Myocyte (in vitro differentiated cells): ENCODE measurements around the gene CHRNA3. TPM values are rescaled to one million over a fixed set of nuclear protein-coding genes. Genes with fewer than 3 reads are reported as not detected.

ENCODE experiments used
- DNase-seq: peaks from one replicate; pipeline ENCODE4 v3.0.0-alpha.2; 2012; ENCODE audit warnings: low read depth
- total RNA-seq: library from RNA; depleted of rRNA; stranded (reverse); fragments of >200 nt; gene quantifications from 2 replicates; pipeline ENCODE4 v1.2.3, GENCODE V29; 2014

Gene CHRNA3
- total RNA-seq, 1 donor from 2014 or later = 0.45 TPM

DNA sequence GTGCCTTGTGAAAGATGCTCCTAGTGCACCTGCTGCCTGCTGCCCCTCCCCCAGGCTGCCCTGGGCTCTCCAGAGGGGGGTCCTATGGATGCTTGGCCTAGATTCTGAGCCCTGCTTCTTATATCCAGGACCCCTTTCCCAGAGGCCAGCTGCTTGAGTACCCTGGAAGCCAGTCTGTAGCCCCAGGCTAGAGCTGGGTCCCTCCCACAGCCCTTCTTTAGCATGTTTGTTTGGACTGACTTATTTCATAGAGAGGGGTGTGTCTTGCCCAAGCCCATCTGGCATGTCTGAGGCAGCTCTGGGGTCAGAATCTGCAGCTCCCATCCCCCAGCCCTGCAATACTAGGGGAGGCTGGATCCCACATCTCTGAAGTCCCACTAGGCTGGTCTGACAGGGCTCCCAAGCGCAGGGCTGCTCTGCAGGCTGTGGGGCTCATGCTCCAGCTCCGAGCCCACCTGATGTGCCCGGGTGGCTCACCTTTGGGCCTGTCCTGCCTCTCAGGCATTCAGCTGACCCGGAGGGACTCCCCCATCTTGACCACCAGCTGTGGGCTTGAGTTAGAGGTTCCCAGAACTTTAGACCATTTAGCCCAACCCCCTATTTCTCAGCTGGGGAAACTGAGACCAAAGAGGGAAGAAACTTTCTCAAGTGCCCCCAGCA lies 17.1 kb upstream of the CHRNA3 start:
- DNase-seq = no peak

GRCh38 chr15:78636378-78636859 lies 15.6 kb upstream of the CHRNA3 start:
- DNase-seq = no peak

DNA sequence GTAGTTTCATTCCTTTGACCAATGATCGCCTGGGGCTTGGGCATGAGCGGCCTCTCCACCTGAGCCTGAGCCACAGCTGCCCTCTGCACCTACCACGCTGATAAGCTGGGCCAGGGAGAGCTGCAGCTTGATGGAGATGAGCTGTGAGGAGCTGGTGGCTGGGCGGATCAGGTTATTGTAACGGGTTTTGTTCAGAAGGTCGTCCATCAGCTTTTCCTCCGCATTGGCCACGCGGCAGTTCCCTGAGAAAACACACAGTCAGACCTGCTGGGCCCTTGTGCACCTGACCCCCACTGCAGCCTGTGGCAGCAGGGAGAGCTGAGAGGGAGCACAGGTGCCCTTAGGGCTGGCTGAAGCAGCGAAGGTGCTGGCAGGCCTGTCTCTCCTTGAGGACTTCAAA lies 14.6 kb upstream of the CHRNA3 start:
- no peak for DNase-seq

GRCh38 chr15:78634210-78635145 lies 13.7 kb upstream of the CHRNA3 start:
- no peak for DNase-seq

GRCh38 chr15:78633348-78633747 lies 12.6 kb upstream of the CHRNA3 start:
- no peak for DNase-seq

- DNase-seq = no peak
Observed at GRCh38 chr15:78630886-78631633, 10.3 kb upstream of the CHRNA3 start.

- DNase-seq = no peak
Observed at GRCh38 chr15:78629716-78630065, 8.9 kb upstream of the CHRNA3 start.

- DNase-seq = no peak
Observed at GRCh38 chr15:78629031-78629715, 8.4 kb upstream of the CHRNA3 start.

DNA sequence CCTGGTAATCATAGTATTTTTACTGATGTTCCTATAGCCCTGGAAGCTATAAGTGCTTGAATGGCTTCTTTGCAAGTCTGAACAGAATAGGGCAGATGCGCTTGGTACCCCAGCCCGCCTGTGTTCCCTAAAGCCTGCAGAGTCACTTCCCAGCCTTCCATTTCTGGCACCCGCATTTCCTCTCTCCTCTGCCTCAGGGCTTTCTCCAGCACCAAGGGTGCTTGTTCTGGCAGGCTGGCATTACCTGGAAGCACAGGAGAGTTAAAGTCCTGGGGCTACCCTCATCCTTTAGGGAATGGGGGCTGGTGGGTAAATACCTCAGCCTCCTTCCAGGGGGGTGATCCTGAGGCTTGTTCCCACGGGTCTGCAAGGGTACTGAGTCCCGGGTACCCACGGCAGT lies 7.4 kb upstream of the CHRNA3 start:
- DNase-seq = no peak

DNA sequence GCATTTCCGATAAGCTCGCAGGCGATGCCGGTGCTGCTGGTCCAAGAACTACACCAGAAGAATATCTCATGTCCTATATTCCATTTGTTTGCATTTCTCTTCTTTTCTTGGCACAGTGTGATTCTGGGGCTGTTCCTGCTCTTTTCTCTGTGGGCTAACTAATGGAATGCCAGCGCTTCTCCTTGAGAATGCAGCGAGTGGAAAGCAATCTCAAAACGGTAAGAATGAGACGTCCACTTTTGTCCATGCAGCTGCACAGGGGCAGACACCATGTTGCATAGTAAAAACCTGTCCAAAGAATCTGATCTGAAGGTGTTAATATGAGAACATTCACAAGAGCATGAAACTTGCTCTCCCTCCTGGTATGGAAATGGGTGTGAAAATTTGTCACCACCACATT lies 6.6 kb upstream of the CHRNA3 start:
- no peak for DNase-seq

DNA sequence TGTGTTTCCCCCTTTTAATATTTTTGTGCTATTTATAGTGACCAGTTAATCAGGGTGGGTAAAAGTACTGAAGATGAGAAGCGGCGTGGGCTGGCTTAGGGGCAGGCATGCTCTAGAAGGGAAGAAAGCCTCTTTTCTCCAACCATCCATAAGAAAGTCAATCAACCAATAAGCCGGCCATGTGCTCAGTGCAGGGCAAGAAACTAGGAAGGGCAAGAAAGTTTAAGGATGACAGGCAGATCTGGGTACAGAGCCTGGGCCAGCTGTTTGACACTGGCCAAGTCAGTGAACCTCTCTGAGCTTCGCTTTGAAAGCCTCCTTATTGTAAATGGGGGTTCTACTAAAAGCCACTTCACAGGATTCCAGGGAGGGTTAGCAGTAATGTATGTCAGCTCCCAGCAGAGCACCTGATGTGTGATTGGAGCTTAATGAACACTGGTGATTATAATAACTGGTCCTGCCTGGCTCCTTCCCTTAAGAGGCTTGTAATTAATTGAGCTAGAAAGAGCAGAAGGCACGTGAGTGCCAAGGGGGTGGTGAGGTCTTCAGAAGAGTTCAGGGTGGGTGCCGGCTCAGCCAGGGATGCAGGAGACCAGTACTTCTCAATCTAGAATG lies 5.7 kb upstream of the CHRNA3 start:
- no peak for DNase-seq

DNA sequence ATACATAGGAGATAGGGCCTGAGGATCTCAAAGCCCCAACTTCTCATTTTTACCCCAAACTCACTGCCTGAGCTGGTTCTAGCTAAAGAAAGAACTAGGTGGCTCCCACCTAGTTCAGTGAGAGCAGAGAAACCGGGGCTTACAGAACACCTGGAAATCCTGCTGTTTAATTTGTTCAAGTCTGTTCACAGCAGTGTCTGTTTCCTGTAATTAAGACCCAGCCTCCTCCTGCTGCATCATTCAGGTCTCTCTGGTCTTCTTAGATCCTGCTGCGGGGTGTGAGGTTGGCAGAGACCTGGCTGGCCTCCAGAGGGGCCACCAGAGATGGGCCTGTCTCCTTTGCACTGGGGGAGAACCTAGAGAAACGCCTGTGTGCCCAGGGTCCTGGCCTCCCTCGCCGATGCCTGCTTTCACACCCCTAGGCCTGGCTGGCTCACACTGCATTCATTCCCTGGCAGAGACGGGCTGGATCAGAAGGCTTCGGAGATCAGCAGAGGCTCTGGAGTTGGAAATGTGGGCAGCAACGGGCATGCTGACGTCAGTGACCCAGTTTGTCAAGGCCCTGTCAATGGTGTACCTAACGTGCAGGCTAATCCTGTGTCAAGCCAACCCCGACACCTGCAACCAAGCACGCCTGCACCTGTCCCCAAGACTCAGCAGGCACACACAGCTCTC lies 4.9 kb upstream of the CHRNA3 start:
- no peak for DNase-seq

DNA sequence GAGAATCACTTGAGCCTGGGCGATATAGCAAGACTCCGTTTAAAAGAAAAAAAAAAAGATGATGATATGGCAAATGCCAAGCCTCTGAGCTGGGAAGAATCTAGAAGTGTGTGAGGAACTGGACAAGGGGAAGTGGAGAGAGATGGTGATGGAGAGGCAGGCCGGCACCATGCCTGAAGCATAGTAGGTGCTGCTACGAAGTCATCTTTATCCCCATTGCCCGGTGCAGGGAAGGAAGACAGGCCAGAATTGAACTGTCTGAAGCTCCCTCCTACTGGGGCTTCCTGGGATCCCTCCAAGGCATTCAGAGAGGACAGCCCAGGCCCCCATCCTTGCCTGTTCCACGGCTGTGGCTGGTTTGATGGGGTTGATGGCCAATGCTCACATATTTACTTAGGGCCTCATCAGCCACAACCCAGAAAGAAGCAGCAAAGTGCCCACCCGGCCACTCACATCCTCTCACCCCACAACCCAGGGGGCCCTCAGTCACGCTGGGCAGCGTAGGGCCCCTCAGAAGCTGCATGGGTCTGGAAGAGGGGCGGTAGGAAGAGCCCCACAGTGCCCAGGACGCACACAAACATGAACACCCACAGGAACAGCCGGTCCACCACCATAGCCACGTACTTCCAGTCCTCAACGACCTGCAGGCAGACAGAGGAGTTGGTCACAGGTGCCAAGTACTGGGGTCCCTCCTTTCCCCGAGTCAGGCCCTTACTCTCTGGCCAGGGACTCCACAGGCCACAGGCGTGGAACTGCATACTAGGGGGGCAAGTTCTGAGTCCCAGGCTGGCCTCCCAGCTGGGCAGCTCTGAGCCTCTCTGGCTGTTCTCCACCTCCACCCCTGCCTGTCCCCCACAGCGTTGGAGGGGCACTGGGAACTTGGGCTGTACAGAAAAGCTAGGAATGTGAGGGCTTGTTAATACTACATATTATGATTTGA lies 4.1 kb upstream of the CHRNA3 start:
- DNase-seq = no peak

- no peak for DNase-seq
Observed at GRCh38 chr15:78623786-78624497, 3.1 kb upstream of the CHRNA3 start.

- no peak for DNase-seq
Observed at GRCh38 chr15:78621810-78622402, 1.1 kb upstream of the CHRNA3 start.

GRCh38 chr15:78620021-78620526 lies 722 bp downstream of the CHRNA3 start:
- peak; percentile 18 for DNase-seq

DNA sequence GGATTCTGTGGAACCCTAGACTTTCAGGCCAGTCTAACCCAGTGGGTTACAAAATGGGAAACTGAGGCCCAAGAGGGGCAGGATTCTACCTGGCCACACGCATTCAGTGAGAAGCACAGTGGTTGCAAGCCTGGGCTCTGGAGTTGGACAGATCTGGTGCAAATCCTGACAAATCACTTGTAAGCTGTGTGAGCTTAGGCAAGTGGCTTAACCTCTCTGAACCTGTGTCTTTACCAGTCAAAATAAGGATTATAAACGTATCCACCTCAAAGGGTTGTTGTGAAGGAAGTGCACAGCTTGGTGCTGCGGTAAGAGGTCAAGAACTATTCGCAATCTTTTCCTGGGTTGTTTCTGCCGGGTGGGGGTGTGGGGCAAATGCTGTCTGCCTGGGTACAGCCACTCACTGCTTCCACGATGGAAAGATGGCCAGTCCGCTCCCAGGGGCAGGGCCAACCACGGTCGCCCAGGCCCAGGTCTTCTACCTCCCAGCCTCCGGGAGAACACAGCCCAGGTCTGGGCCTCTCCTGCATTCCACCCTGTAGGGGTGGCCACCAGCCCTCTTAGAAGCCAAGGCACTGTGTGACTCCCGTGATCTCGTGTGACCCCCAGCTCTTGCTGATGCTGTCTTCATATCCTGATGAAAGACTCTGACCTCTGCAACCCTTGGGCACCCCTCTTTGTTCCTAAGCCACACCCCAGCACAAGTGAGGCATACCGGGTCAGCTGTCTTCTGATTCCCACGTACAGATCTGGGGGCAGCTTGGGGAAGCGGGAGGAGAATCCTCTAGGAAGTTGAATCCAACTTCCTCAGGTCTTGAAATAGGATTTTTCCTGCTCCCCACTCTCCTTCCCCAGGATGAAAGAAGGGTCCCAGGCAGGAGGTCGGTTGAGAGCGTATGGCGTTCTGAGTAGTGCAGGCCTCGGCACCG lies 1.5 kb downstream of the CHRNA3 start:
- DNase-seq = no peak
